Retina (tissue), 1 donor: ENCODE results near the gene ZNF84.

Experiments used
- DNase-seq: peaks from one replicate; pipeline ENCODE4 v3.0.0-alpha.2; 2016

Gene ZNF84

DNA sequence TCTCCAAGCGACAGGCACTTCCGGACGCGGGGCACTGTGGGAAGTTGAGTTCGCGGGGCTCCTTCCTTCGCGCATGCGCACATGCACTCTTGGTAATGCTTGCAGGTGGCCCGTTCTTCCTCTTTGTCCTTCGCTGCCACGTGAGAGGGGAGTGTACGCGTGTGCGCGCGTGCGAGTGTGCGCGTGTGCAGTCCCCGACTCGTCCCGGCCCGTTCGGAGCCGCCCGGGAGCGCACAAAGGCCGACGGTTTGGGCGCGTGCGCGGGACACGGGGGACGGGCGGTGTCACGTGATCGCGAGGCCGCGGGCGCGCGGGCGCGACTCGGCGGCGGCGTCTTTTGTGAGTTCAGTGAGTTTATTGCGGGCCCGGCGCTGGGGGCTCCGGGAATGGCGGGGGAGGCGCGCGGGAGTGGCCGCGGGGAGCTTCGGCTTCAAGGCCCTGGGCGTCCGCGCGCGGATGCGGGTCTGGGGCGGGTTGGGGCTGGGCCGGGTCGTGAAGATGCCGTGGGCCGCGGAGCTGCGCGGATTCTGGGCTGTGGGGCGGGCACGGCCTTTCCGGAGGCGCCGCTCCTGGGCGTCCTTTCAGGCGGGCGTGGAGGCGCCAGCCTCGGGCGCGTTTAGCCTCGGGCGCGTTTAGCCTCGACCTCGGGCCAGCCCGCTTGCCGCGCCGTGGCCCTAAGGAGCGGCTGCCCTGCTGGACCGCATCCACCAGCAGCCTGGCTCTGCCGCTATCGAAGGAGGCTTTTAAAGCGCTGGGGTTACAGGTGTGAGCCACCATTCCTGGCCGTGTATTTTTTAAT, at the start of gene ZNF84:
Gene ZNF84, plus strand, starts transcription at position 303 of the 799 bp plus-strand sequence. CDS start 3,959 bp downstream, outside the sequence.
- peak; percentile 98 for DNase-seq

GRCh38 chr12:132998741-132999140, 38.6 kb upstream of the ZNF84 start:
- no peak for DNase-seq

DNA sequence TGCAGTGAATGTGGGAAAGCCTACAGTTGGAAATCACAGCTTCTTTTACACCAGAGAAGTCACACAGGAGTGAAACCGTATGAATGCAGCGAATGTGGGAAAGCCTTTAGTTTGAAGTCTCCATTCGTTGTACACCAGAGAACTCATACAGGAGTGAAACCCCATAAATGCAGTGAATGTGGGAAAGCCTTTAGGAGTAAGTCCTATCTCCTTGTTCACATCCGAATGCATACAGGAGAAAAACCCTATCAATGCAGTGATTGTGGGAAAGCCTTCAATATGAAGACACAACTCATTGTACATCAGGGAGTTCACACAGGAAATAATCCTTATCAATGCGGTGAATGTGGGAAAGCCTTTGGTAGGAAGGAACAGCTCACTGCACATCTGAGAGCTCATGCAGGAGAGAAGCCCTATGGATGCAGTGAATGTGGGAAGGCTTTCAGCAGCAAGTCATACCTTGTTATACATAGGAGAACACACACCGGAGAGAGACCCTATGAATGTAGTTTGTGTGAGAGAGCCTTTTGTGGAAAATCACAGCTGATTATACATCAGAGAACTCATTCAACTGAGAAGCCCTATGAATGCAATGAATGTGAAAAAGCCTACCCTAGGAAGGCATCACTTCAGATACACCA, 26.5 kb upstream of the ZNF84 start:
- DNase-seq: no peak

DNA sequence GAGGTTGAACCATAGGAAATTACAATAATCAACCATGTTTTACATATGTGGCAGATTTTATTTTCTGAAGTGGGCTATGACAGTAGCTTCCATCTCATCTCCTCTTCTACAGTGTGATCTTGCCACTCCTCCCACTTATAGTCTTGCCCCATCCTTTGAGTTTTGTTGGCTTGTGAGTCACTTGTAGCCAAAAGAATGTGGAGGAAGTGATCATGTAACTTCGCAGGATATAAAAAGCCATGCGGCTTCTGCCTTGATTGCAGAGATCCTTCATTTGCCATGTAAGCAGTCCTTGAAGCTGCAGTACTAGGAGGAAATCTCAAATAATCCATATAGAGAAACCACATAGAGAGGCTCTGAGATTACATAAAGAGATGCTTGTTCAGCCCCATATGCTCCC, 13.7 kb upstream of the ZNF84 start:
- no peak for DNase-seq

GRCh38 chr12:133026996-133027395, 10.3 kb upstream of the ZNF84 start:
- DNase-seq: no peak

GRCh38 chr12:133038118-133038709, 905 bp downstream of the ZNF84 start:
- DNase-seq: no peak

DNA sequence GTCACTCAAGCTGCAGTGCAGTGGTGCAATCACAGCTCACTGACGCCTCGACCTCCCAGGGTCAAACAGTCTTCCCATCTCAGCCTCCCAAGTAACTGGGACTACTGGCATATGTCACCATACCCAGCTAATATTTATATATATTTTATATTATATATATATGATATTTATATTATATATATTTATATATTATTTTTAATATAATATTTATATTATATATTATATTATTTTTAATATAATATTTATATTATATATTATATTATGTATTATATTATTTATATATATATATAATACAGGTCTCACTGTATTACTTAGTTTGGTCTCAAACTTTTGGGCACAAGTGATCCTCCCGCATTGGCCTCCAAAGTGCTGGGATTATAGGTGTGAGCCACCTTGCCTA, 9.4 kb downstream of the ZNF84 start:
- no peak for DNase-seq

GRCh38 chr12:133057446-133057845, 20.1 kb downstream of the ZNF84 start:
- DNase-seq: no peak

GRCh38 chr12:133058203-133059113, 21.1 kb downstream of the ZNF84 start:
- DNase-seq: no peak

GRCh38 chr12:133061954-133062353, 24.6 kb downstream of the ZNF84 start:
- DNase-seq: no peak

- no peak for DNase-seq
Measured at GRCh38 chr12:133063556-133063955, 26.2 kb downstream of the ZNF84 start.

- no peak for DNase-seq
Measured at GRCh38 chr12:133073836-133074235, 36.5 kb downstream of the ZNF84 start.

DNA sequence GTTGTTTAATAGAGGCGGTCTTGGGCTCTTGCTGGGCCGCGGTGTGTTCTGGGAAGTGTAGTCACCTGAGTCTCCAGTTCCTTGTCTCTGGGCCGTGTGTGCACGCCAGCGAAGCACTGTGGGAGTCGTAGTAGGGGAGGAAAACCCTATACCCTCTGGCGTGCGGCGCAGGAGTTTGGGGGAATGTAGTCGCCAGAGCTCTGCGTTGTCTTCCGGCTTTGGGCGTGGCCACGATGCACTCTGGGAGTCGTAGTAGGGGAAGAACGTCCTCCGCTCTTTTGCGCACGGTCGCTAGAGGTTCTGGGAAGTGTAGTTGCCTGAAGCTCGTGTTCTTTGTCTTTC, 42.7 kb downstream of the ZNF84 start:
- DNase-seq: no peak

DNA sequence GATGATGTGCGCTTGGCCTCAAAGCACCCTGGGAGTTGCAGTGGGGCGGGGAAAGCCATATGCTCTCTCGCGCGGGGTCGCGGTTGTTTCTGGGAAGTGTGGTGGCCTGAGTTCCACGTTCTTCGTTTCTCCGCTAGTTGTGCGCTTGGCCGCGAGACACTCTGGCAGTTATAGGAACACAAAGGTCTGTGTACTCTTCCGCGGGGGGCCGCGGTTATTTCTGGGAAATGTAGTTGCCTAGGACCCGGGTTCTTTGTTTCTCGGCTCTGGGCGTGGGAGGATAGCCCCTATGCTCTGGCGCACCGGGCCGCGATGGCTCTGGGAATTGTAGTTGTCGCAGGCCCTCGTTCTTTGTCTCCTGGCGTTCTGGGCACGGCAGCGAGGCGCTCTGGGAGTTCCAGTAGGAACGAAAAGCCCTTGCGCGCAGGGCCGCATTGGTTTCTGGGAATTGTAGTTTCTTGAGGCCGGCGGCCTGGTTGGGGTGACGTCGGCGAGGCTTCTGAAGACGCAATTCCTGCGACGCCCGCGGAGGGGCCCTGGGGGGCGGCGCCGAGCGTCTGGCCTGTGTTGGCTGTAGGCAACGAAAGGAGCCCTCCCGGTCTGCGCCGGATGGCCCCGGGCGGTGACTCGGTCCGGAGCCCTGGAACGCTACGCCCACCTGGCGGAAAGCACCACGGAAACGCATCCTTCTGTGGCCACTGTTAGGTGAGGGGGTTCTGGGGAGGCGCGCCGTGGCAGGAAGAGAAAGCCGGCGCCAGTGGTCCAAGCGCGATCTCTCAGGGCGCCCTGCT, 43.3 kb downstream of the ZNF84 start, which contains the start of gene ZNF140:
Gene ZNF140, plus strand, starts transcription at position 556 of the 791 bp plus-strand sequence. CDS start 398 bp downstream, outside the sequence.
- peak; percentile 99 for DNase-seq

DNA sequence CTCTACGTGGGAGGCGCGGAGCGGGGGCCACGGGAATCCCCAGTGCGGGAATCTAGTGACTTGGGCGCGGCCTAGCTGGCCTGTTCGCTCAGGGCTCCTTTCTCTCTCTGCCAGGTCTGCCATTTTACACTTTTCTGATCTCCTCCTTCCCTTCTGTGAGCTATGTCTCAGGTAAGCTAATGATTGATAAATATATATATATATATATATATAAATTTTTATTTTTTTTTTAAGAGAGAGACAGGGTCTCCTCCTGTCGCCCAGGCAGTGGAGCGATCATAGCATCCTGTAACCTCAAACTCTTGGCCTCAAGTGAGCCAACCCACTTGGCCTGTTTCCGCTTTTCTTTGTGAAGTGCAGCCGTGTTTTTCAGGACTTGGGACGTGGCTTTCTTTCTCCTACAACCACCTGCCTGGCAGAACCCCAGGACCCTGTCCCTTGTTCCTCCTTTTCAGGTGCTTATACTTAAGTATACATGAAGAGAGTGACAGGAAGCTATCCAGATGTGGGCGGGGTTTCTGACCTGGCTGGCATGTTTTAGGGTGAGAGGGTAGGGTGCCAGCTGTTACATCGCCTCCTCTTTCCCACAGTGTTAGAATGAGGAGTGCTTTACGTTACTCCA, 44.0 kb downstream of the ZNF84 start:
- DNase-seq: peak; percentile 18

- DNase-seq: no peak
Measured at GRCh38 chr12:133083345-133083744, 46.0 kb downstream of the ZNF84 start.

- no peak for DNase-seq
Measured at GRCh38 chr12:133105620-133106019, 68.3 kb downstream of the ZNF84 start.

DNA sequence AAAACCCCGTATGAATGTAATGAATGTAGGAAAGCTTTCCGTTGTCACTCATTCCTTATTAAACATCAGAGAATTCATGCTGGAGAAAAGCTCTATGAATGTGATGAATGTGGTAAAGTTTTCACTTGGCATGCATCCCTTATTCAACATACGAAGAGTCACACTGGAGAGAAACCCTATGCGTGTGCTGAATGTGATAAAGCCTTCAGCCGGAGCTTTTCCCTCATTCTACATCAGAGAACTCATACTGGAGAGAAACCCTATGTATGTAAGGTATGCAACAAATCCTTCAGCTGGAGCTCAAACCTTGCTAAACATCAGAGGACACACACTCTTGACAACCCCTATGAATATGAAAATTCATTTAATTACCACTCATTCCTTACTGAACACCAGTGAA, 68.9 kb downstream of the ZNF84 start:
- peak; percentile 26 for DNase-seq

DNA sequence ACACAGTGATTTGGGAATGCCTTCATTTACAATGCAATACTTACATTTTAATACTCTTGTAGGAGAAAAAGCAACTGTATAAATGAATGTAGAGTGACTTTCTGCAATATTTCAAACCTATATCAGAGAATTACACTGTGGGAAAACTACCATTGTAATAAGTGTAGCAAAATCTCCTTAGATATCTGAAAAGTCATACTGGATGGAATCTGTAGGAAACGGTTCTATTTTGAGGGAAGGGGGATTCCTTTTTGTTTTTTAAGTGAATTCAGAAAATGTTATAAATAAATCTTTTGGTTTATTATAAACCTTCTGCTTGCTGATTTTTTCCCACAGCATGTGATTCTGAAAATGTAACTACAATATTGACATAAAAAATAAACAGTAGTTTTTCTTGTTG, 69.8 kb downstream of the ZNF84 start:
- no peak for DNase-seq

- no peak for DNase-seq
Measured at GRCh38 chr12:133108150-133108549, 70.8 kb downstream of the ZNF84 start.
